ENCODE results near the gene DMXL1.

Gene DMXL1

GRCh38 chr5:119290607-119291006 lies 219.7 kb downstream of the DMXL1 start:
- DNase-seq, result no peak

GRCh38 chr5:119291056-119291455 lies 220.2 kb downstream of the DMXL1 start:
- no peak for DNase-seq

GRCh38 chr5:119291877-119292276 lies 221.0 kb downstream of the DMXL1 start:
- DNase-seq, result no peak

- DNase-seq, result no peak
These were observed 222.0 kb downstream of the DMXL1 start for GRCh38 chr5:119292701-119293515.

- no peak for DNase-seq
These were observed 222.6 kb downstream of the DMXL1 start for GRCh38 chr5:119293516-119293829.

Data from C1 segment of cervical spinal cord (tissue), 14 donors.